Activated naive CD4-positive, alpha-beta T cell treated with anti-CD3 and anti-CD28 coated beads, Interleukin-2, amount 10 ng/mL, durations not matched to agents 7 days and 5 days (primary cell): Measurements from ENCODE around the gene PDE1C.

Source experiments
- CTCF ChIA-PET: fragments of 350-600 bp; sonication (Branson Sonifier 250); formaldehyde crosslinking; loops from one replicate; lab custom pipeline; 2021; ENCODE audit warnings: antibody characterized with exemption; lab: Charles Lee
- DNase-seq: peaks from one replicate; pipeline ENCODE4 v3.0.0-alpha.2; 2020
- H3K27ac Mint-ChIP-seq: one replicate; pipeline ENCODE4 v1.8.0; 2021; ENCODE audit warnings: mild to moderate bottlenecking, moderate library complexity, mixed read lengths
- H3K27me3 Mint-ChIP-seq: one replicate; pipeline ENCODE4 v1.8.0; 2021; ENCODE audit warnings: mild to moderate bottlenecking, mixed read lengths
- H3K36me3 Mint-ChIP-seq: one replicate; pipeline ENCODE4 v1.8.0; 2021; ENCODE audit warnings: mixed read lengths
- H3K4me1 Mint-ChIP-seq: one replicate; pipeline ENCODE4 v1.8.0; 2021; ENCODE audit warnings: mixed read lengths
- H3K4me3 Mint-ChIP-seq: one replicate; pipeline ENCODE4 v1.8.0; 2021; ENCODE audit warnings: mild to moderate bottlenecking, moderate library complexity, mixed read lengths
- H3K9me3 Mint-ChIP-seq: one replicate; pipeline ENCODE4 v1.8.0; 2021; ENCODE audit warnings: mixed read lengths

The PDE1C gene

DNA sequence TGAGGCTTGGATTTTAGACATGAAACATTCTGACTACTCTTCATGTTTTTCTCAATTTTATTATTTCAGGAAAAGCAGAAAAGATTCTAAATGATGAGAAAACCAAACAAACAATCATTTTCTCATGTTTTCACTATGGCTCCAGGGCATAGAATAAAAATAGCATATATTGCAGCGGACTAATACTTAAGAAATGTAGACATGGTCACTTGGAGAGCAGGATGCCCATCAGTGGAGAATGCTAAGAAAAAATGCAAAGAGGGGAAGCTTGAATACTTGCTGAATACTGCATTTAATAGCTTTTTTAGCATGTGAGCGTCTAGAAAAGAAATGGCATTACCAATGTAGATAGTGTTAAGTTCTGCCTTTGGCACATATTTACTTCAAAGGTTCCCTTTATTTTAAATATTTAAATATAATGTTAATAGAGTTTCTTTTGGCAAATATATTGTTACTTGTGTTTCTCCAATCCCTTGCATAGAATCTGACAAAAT lies 275.3 kb downstream of the PDE1C start:
- CTCF ChIA-PET: no interaction called here
- Mint-ChIP-seq H3K9me3 (no peaks in the 10 kb centered on the region), H3K27me3 (no peaks in the 10 kb centered on the region), H3K4me1 (no peaks in the 10 kb centered on the region), H3K36me3 (no peaks in the 10 kb centered on the region), H3K27ac (no peak overlapping the region), H3K4me3 (no peak overlapping the region)
- DNase-seq: no peak

GRCh38 chr7:31791881-31792280 lies 278.3 kb downstream of the PDE1C start:
- Mint-ChIP-seq H3K9me3 (no peaks in the 10 kb centered on the region), H3K4me1 (no peaks in the 10 kb centered on the region), H3K27me3 (no peaks in the 10 kb centered on the region), H3K36me3 (no peaks in the 10 kb centered on the region), H3K4me3 (no peak overlapping the region), H3K27ac (no peak overlapping the region)
- CTCF ChIA-PET: interaction anchor here (0.9 kb wide), 1 partner anchor 9 kb away, joined by 3 read pairs; no protein-coding TSS in a partner anchor
- DNase-seq: no peak

DNA sequence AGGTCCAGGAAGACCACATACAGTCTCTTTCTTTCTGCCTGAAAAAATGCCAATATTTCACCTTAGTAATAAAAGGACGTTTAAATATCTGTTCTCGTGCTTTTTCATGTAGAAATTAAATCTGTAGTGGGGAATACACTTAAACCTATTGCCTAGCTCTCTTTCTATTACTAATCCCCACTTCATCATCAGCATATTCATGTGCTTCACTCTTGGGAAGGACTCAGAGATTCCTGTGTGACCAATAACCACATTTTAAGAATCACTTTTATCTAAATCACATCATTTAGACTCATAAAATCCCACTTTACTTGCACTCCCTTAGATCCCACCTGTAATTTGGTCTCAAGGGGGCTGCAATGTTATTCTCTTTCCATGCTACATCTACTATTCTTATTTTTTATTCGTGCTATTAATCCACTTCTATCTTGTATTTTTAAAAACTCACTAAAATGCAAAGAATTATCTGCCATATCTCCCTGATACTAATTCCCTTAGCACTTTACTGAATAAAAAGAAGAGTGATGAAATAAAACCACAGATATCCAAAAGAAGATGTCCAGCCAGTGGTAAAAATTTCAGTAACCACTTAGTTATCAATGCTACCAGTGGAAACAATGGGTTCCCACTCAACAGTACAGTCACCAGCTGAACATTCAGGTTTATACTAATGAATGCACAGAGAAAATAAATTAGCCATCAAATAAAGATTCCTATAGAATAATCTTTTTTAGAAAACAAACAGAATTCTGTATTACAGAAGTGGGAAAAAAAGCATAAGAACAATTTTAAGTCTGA lies 281.1 kb downstream of the PDE1C start:
- no peak overlapping the region for H3K27ac Mint-ChIP-seq
- no peaks in the 10 kb centered on the region for H3K36me3 Mint-ChIP-seq
- no peak for DNase-seq
- CTCF ChIA-PET: no interaction called here
- H3K4me3 Mint-ChIP-seq: no peak overlapping the region
- H3K9me3 Mint-ChIP-seq: no peaks in the 10 kb centered on the region
- H3K4me1 Mint-ChIP-seq: no peaks in the 10 kb centered on the region
- no peaks in the 10 kb centered on the region for H3K27me3 Mint-ChIP-seq

- Mint-ChIP-seq H3K4me3 (no peak overlapping the region), H3K27me3 (no peaks in the 10 kb centered on the region), H3K4me1 (no peaks in the 10 kb centered on the region), H3K36me3 (no peaks in the 10 kb centered on the region), H3K27ac (no peak overlapping the region), H3K9me3 (no peaks in the 10 kb centered on the region)
- CTCF ChIA-PET: interaction anchor here (0.8 kb wide), 1 partner anchor 663 kb away, joined by 3 read pairs; no protein-coding TSS in a partner anchor
- DNase-seq: no peak
Observed at GRCh38 chr7:31788445-31788844, 281.8 kb downstream of the PDE1C start.

DNA sequence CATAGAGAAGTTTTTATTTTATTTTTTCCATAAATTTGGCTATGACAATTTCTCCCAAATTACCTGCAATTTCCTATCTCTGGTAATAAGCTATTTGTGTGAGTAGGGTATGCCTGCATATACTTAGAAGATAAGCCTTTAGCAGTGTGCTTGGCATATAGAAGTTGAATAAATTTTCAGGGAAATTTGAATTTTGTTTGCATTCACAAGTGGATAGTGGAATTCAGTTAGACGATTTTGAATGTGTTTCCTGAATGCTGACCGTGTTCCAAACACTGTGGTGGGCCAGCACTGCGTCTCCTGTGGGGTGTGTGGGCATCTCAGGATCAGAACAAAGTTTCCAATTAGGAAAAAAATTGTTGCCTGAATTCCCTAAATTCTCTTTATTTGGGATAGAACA lies 283.9 kb downstream of the PDE1C start:
- H3K9me3 Mint-ChIP-seq: no peaks in the 10 kb centered on the region
- CTCF ChIA-PET: no interaction called here
- H3K4me3 Mint-ChIP-seq: no peak overlapping the region
- no peaks in the 10 kb centered on the region for H3K4me1 Mint-ChIP-seq
- no peaks in the 10 kb centered on the region for H3K36me3 Mint-ChIP-seq
- no peaks in the 10 kb centered on the region for H3K27me3 Mint-ChIP-seq
- no peak overlapping the region for H3K27ac Mint-ChIP-seq
- DNase-seq: no peak

DNA sequence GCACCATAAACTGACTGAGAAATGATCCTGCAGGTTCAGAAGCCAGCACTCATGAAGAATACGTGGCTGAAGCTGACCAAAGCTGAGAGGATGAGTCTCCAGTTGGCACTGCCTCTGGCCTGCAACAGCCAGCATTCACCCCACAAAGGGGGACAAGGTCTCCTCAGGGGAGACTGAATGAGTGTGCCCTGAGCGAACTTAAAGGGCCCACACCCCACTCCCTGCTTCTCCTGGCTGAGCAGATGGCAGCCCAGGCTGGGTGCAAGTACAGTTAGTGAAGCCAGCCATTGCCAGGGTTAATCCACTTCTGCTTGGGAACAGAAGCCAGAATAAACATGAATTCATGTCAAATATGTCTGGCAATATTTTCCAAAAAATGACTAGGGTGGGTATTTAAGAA lies 285.1 kb downstream of the PDE1C start:
- Mint-ChIP-seq H3K4me1 (no peaks in the 10 kb centered on the region), H3K27me3 (no peaks in the 10 kb centered on the region), H3K27ac (no peak overlapping the region), H3K4me3 (no peak overlapping the region), H3K36me3 (no peaks in the 10 kb centered on the region), H3K9me3 (no peaks in the 10 kb centered on the region)
- CTCF ChIA-PET: no interaction called here
- no peak for DNase-seq

- Mint-ChIP-seq H3K36me3 (no peaks in the 10 kb centered on the region), H3K27ac (no peak overlapping the region), H3K9me3 (no peaks in the 10 kb centered on the region), H3K27me3 (no peaks in the 10 kb centered on the region), H3K4me1 (no peaks in the 10 kb centered on the region), H3K4me3 (no peak overlapping the region)
- CTCF ChIA-PET: interaction anchor here (1.0 to 1.1 kb wide), 2 partner anchors 8 to 421 kb away, joined by 3 read pairs; no protein-coding TSS in a partner anchor
- DNase-seq: no peak
Observed at GRCh38 chr7:31783221-31783620, 287.0 kb downstream of the PDE1C start.

DNA sequence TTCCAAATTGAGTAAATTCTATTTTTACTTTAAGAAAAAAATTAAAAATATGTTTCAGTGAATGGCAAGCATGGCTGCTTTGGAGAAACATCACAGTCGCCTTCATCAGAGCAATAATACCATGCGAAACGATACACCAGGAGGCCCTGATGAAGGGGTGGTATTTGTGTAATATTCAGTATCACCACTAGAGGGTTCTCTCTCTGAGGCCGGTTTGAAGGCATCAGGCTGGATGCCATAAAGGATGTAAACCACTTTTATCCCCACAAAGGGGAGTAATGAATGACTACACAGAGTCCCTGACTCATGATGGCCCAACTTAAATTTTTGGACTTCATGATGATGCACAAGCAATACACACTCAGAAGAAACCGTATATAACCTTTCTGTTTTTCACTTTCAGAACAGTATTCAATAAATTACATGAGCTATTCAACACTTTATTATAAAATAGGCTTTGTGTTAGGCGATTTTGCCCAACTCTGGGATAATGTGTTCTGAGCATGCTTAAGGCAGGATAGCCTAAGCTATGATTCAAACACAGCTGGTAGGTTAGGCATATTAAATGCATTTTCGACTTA lies 287.7 kb downstream of the PDE1C start:
- H3K36me3 Mint-ChIP-seq: no peaks in the 10 kb centered on the region
- H3K4me1 Mint-ChIP-seq: no peaks in the 10 kb centered on the region
- H3K27me3 Mint-ChIP-seq: no peaks in the 10 kb centered on the region
- H3K27ac Mint-ChIP-seq: no peak overlapping the region
- H3K4me3 Mint-ChIP-seq: no peak overlapping the region
- CTCF ChIA-PET: interaction anchor here (1.0 to 1.4 kb wide), 4 partner anchors 9 to 422 kb away, joined by 3 to 4 read pairs (median 3); no protein-coding TSS in a partner anchor
- no peaks in the 10 kb centered on the region for H3K9me3 Mint-ChIP-seq
- no peak for DNase-seq

- Mint-ChIP-seq H3K36me3 (no peaks in the 10 kb centered on the region), H3K27me3 (no peaks in the 10 kb centered on the region), H3K27ac (no peak overlapping the region), H3K9me3 (no peaks in the 10 kb centered on the region), H3K4me3 (no peak overlapping the region), H3K4me1 (no peaks in the 10 kb centered on the region)
- no peak for DNase-seq
- CTCF ChIA-PET: no interaction called here
Observed at GRCh38 chr7:31778296-31778695, 291.9 kb downstream of the PDE1C start.

DNA sequence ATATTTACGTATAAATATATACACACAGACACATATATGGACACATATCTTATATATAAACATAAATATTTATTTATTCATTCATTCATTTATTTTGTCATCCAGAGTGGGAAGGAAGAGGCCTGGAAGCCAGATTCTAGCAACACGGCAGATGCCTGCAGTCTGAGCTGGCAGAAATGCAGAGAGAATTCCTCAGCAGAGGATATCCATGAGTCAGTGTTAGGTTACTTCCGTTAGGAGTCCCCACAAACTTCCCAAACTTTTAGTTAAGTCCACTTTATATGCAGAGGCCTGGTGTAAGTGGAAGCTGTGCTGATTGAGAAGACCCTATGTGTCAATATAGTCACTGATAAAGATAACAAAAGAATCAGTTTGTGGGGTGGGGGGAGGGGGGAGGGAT lies 293.6 kb downstream of the PDE1C start:
- Mint-ChIP-seq H3K4me1 (no peaks in the 10 kb centered on the region), H3K4me3 (no peak overlapping the region), H3K27me3 (no peaks in the 10 kb centered on the region), H3K9me3 (no peaks in the 10 kb centered on the region), H3K36me3 (no peaks in the 10 kb centered on the region), H3K27ac (no peak overlapping the region)
- CTCF ChIA-PET: no interaction called here
- no peak for DNase-seq

- CTCF ChIA-PET: no interaction called here
- Mint-ChIP-seq H3K36me3 (no peaks in the 10 kb centered on the region), H3K4me3 (no peak overlapping the region), H3K9me3 (no peaks in the 10 kb centered on the region), H3K4me1 (no peaks in the 10 kb centered on the region), H3K27me3 (no peaks in the 10 kb centered on the region), H3K27ac (no peak overlapping the region)
- no peak for DNase-seq
Observed at GRCh38 chr7:31775556-31775955, 294.7 kb downstream of the PDE1C start.

DNA sequence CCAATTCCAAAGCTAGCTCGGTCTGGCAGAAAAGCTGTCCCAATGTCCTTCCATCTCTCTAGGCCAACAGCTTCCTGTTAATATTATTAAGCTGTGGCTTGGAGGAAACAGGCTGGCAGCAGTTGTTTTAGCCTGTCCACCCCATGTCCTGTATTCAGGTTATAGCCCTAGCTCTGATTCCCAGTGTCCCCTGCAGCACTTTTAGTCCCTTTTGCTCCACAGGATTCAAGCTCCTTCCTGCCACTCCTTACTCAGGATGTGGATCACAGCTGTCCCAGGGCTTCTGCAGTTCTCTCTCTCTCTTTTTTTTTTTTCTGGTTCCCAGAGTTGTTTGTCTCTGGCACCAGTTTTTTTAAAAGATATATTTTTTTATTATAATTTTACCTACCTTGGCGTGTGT lies 298.0 kb downstream of the PDE1C start:
- no peak overlapping the region for H3K27ac Mint-ChIP-seq
- no peaks in the 10 kb centered on the region for H3K9me3 Mint-ChIP-seq
- no peaks in the 10 kb centered on the region for H3K36me3 Mint-ChIP-seq
- H3K27me3 Mint-ChIP-seq: no peaks in the 10 kb centered on the region
- H3K4me3 Mint-ChIP-seq: no peak overlapping the region
- DNase-seq: no peak
- H3K4me1 Mint-ChIP-seq: no peaks in the 10 kb centered on the region
- CTCF ChIA-PET: interaction anchor here (1.6 kb wide), 1 partner anchor 10 kb away, joined by 4 read pairs; no protein-coding TSS in a partner anchor

DNA sequence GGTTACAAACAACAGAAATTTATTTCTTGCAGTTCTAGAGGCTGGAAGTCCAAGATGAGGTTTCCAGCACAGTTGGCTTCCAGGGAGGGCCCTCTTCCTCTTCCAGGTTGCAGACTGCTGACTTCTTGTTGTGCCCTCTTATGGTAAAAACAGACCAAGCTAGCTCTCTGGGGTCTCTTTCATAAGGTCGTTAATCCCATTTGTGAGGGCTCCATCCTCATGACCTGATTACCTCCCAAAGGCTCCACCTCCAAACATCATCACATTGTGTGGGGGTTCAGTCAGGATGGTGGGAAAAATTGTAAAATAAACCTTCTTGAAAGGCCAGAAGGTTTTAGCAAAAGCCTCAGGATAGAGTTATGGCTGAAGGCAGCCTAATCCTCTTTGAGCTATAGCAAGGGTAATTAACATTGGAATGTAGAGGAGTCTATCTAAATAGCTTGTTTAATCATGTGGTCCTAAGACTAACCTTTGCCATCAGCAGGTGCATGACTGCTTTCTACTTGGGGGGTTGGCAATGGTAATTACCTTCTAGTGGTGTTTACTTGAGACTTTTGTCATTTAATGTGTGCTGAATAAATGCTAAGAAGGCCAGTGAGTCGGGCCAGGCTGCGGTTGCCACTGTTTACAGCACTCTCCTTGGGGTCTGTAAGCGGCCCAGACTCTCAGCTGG lies 302.4 kb downstream of the PDE1C start:
- no peak for DNase-seq
- no peak overlapping the region for H3K4me3 Mint-ChIP-seq
- no peak overlapping the region for H3K27ac Mint-ChIP-seq
- H3K27me3 Mint-ChIP-seq: no peaks in the 10 kb centered on the region
- CTCF ChIA-PET: no interaction called here
- H3K36me3 Mint-ChIP-seq: no peaks in the 10 kb centered on the region
- no peaks in the 10 kb centered on the region for H3K9me3 Mint-ChIP-seq
- H3K4me1 Mint-ChIP-seq: no peaks in the 10 kb centered on the region

DNA sequence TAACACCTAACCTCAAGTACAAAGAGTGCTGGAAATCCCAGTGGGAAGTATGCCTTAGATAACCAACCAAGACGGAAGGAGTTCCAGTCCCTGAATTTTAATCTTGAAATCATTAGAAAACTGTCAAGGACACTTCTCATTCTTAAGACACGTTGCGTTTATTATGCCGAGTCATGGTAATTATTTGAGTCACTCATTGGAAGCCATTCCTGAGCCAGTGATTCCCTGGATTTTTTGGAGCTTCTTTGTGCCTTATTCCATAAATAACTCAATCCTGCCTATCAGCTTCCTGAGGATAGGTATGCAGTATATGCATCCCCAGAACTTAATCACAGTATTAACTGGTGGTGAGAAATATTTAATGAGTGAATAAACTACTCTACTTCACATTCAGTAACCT lies 305.7 kb downstream of the PDE1C start:
- Mint-ChIP-seq H3K9me3 (no peaks in the 10 kb centered on the region), H3K27me3 (no peaks in the 10 kb centered on the region), H3K4me1 (no peaks in the 10 kb centered on the region), H3K4me3 (no peak overlapping the region), H3K36me3 (no peaks in the 10 kb centered on the region), H3K27ac (no peak overlapping the region)
- CTCF ChIA-PET: no interaction called here
- no peak for DNase-seq
